ENCODE results near the gene MTHFD1L.

DNA sequence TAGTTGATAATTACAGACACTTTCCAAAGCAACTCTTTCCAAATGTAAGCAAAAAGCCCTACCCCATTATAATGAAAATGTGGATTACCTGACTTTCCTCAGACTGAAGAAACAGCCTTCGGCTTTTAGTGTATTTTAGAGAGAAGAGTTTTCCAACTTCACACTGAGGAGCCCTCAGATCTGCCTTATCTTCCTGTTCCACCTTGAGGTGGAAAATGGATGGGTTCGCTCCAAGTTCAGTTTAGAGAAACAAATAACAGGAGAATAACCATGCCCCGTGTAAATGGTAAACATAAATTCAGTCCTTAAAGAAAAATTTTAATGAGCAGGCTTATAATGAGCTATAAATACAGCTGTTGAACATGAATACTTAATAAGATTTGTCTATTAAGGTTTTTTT is 21.1 kb upstream of the MTHFD1L start:
- TF ChIP-seq, protein P1, sequence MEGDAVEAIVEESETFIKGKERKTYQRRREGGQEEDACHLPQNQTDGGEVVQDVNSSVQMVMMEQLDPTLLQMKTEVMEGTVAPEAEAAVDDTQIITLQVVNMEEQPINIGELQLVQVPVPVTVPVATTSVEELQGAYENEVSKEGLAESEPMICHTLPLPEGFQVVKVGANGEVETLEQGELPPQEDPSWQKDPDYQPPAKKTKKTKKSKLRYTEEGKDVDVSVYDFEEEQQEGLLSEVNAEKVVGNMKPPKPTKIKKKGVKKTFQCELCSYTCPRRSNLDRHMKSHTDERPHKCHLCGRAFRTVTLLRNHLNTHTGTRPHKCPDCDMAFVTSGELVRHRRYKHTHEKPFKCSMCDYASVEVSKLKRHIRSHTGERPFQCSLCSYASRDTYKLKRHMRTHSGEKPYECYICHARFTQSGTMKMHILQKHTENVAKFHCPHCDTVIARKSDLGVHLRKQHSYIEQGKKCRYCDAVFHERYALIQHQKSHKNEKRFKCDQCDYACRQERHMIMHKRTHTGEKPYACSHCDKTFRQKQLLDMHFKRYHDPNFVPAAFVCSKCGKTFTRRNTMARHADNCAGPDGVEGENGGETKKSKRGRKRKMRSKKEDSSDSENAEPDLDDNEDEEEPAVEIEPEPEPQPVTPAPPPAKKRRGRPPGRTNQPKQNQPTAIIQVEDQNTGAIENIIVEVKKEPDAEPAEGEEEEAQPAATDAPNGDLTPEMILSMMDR (IDR thresholded peaks at IDR 0.05; ENCODE audit: control extremely low read depth in 1 of 3, insufficient read depth in 1 of 3, low read depth in 1 of 3, low read length in 3 of 3): no peak
- no peak for TF ChIP-seq HDAC2 (IDR thresholded peaks at IDR 0.05; ENCODE audit: borderline replicate concordance in 1 of 2, low read depth in 2 of 2, low read length in 2 of 2)

All from H1 (cell line).